ENCODE measurements around the gene TULP4.

DNA sequence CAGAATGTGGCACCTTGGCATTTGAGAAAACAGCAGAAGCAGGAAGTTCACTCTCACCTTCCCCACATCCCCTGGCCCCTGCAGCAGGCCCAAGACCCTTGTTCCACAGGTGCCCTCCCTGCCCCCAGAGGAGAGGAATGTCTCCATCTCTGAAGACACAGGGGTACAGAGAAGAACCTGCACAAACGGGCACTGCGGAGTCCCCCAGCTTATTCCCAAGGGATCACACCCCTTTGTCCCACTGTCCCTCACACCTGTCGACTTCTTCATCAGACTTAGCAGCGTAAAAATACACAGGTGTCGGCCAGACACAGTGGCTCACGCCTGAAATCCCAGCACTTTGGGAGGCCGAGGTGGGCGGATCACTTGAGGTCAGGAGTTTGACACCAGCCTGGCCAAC lies 204.8 kb downstream of the TULP4 start:
- TF ChIP-seq, protein P1, sequence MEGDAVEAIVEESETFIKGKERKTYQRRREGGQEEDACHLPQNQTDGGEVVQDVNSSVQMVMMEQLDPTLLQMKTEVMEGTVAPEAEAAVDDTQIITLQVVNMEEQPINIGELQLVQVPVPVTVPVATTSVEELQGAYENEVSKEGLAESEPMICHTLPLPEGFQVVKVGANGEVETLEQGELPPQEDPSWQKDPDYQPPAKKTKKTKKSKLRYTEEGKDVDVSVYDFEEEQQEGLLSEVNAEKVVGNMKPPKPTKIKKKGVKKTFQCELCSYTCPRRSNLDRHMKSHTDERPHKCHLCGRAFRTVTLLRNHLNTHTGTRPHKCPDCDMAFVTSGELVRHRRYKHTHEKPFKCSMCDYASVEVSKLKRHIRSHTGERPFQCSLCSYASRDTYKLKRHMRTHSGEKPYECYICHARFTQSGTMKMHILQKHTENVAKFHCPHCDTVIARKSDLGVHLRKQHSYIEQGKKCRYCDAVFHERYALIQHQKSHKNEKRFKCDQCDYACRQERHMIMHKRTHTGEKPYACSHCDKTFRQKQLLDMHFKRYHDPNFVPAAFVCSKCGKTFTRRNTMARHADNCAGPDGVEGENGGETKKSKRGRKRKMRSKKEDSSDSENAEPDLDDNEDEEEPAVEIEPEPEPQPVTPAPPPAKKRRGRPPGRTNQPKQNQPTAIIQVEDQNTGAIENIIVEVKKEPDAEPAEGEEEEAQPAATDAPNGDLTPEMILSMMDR (conservative IDR thresholded peaks at IDR 0.05 in 1 of 2, IDR thresholded peaks at IDR 0.05 in 1 of 2; ENCODE audit: low read depth in 1 of 2, low read length in 2 of 2): no peak
- no peak for TF ChIP-seq EZH2 (IDR thresholded peaks at IDR 0.05; ENCODE audit: low read length, missing control alignments)

Measured in fibroblast of lung (primary cell).